HG03571 (cell line): ENCODE measurements around the gene TSGA10IP.
"Not testable (repeated sequence)": the region's sequence is repeated elsewhere in the genome, so short reads cannot be mapped to it uniquely, and the experiment has no call there.

Experiments used
- ATAC-seq: cut with Tn5 transposase; IDR thresholded peaks from one replicate; pipeline ENCODE4 v1.9.1; 2021; ENCODE audit not compliant: unreplicated experiment

The TSGA10IP gene

GRCh38 chr11:65945941-65946558 is 770 bp downstream of the TSGA10IP start:
- ATAC-seq: no peak

- ATAC-seq: no peak
Observed at GRCh38 chr11:65946655-65947054, 1.4 kb downstream of the TSGA10IP start.

- ATAC-seq: no peak
Observed at GRCh38 chr11:65947133-65947532, 1.9 kb downstream of the TSGA10IP start.

- ATAC-seq: no peak
Observed at GRCh38 chr11:65947603-65948125, 2.4 kb downstream of the TSGA10IP start.

GRCh38 chr11:65950711-65951110 is 5.4 kb downstream of the TSGA10IP start:
- not testable (repeated sequence) for ATAC-seq

GRCh38 chr11:65951641-65952040 is 6.4 kb downstream of the TSGA10IP start:
- ATAC-seq: not testable (repeated sequence)

GRCh38 chr11:65952052-65952521 is 6.8 kb downstream of the TSGA10IP start:
- ATAC-seq: no peak

- ATAC-seq: no peak
Observed at GRCh38 chr11:65953471-65953870, 8.2 kb downstream of the TSGA10IP start.

GRCh38 chr11:65954771-65955170 is 9.5 kb downstream of the TSGA10IP start:
- ATAC-seq: no peak

- ATAC-seq: no peak
Observed at GRCh38 chr11:65958291-65958690, 13.0 kb downstream of the TSGA10IP start.

- ATAC-seq: no peak
Observed at GRCh38 chr11:65958774-65959420, 13.6 kb downstream of the TSGA10IP start.

GRCh38 chr11:65960824-65961266 is 15.6 kb downstream of the TSGA10IP start:
- ATAC-seq: no peak

GRCh38 chr11:65961267-65962140 is 16.2 kb downstream of the TSGA10IP start, which contains the start of gene SART1:
SART1 (plus strand) TSS chr11:65961734; CDS start chr11:65961781, 47 bp downstream.
- peak; percentile 66 for ATAC-seq

GRCh38 chr11:65962141-65962564 is 16.9 kb downstream of the TSGA10IP start:
- ATAC-seq: no peak

- ATAC-seq: no peak
Observed at GRCh38 chr11:65964906-65965305, 19.6 kb downstream of the TSGA10IP start.

GRCh38 chr11:65965986-65966762 is 20.9 kb downstream of the TSGA10IP start:
- ATAC-seq: no peak

- ATAC-seq: no peak
Observed at GRCh38 chr11:65967329-65967934, 22.2 kb downstream of the TSGA10IP start.

GRCh38 chr11:65968600-65969482 is 23.6 kb downstream of the TSGA10IP start:
- ATAC-seq: no peak

GRCh38 chr11:65972116-65972515 is 26.8 kb downstream of the TSGA10IP start:
- ATAC-seq: no peak
